Glutamatergic neuron (in vitro differentiated cells): Measurements from ENCODE around the gene CACNA1E. TPM values are rescaled to one million over a fixed set of nuclear protein-coding genes. Genes with fewer than 3 reads are reported as not detected.

Source experiments
- DNase-seq: peaks from one replicate; pipeline ENCODE4 v3.0.0; 2022
- H3K27ac Mint-ChIP-seq: one replicate; pipeline ENCODE4 v1.8.0; 2020; ENCODE audit warnings: mild to moderate bottlenecking, mixed read lengths, inconsistent platforms; ENCODE audit not compliant: unreplicated experiment
- H3K27me3 Mint-ChIP-seq: one replicate; pipeline ENCODE4 v1.8.0; 2020; ENCODE audit warnings: mild to moderate bottlenecking, moderate library complexity, mixed read lengths, inconsistent platforms; ENCODE audit not compliant: unreplicated experiment
- H3K36me3 Mint-ChIP-seq: one replicate; pipeline ENCODE4 v1.8.0; 2020; ENCODE audit warnings: mild to moderate bottlenecking, mixed read lengths, inconsistent platforms; ENCODE audit not compliant: unreplicated experiment
- H3K4me1 Mint-ChIP-seq: one replicate; pipeline ENCODE4 v1.8.0; 2020; ENCODE audit warnings: mild to moderate bottlenecking, low read depth, mixed read lengths, inconsistent platforms; ENCODE audit not compliant: unreplicated experiment
- H3K4me3 Mint-ChIP-seq: one replicate; pipeline ENCODE4 v1.8.0; 2020; ENCODE audit warnings: mild to moderate bottlenecking, mixed read lengths, inconsistent platforms; ENCODE audit not compliant: unreplicated experiment
- H3K9me3 Mint-ChIP-seq: one replicate; pipeline ENCODE4 v1.8.0; 2020; ENCODE audit warnings: mild to moderate bottlenecking, moderate library complexity, mixed read lengths, inconsistent platforms; ENCODE audit not compliant: unreplicated experiment
- CTCF ChIP-seq: fragments of 200-600 bp; sonication (generic); IDR thresholded peaks from one replicate; pipeline ENCODE4 v1.5.0; 2021; ENCODE audit not compliant: partially characterized antibody, unreplicated experiment
- total RNA-seq: library from RNA; stranded (reverse); fragmentation: NEBNext Ultra II Directional; extraction: Animal tissue kit (Norgen Biotek cat#: 25700); gene quantifications from one replicate; pipeline ENCODE4 v1.2.1, GENCODE V29; 2021; ENCODE audit not compliant: unreplicated experiment

The CACNA1E gene
- total RNA-seq, 1 donor from 2014 or later = 8.8 TPM

GRCh38 chr1:181594553-181594952, 111.2 kb downstream of the CACNA1E start:
- peaks cover 4% of the 10 kb centered on the region for H3K4me1 Mint-ChIP-seq
- no peak for DNase-seq
- no peaks in the 10 kb centered on the region for H3K9me3 Mint-ChIP-seq
- H3K4me3 Mint-ChIP-seq = no peak overlapping the region
- H3K27me3 Mint-ChIP-seq = no peaks in the 10 kb centered on the region
- TF ChIP-seq CTCF = no peak
- H3K36me3 Mint-ChIP-seq = no peaks in the 10 kb centered on the region
- no peak overlapping the region for H3K27ac Mint-ChIP-seq

DNA sequence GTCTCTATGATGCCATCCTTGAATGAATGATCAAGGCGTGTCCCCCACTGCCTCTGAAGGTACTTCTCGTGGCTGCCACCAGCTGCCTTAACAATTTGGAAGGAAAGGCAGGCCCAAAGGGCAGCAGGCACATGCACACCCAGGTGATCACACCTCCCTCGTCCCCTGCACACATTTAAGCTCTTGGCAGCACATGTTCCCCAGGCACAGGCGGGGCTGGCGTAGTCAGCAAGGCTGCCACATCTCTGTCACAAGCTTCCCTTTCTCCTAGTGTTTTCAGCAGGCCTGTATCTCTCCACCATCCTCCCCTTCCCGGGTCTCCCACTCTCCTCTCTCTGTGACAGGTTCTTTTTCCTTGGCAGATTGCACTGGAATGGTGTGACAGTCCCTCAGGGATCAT, 111.9 kb downstream of the CACNA1E start:
- no peak for TF ChIP-seq CTCF

GRCh38 chr1:181601186-181601950, 118.1 kb downstream of the CACNA1E start:
- Mint-ChIP-seq H3K36me3 (no peaks in the 10 kb centered on the region), H3K27me3 (no peaks in the 10 kb centered on the region), H3K4me3 (no peak overlapping the region), H3K9me3 (no peaks in the 10 kb centered on the region), H3K4me1 (no peaks in the 10 kb centered on the region), H3K27ac (no peak overlapping the region)
- DNase-seq = no peak
- no peak for TF ChIP-seq CTCF

More for the DNA sequence above, 111.9 kb downstream of the CACNA1E start:
- Mint-ChIP-seq H3K27ac (no peak overlapping the region), H3K4me1 (peaks cover 4% of the 10 kb centered on the region), H3K9me3 (no peaks in the 10 kb centered on the region), H3K27me3 (no peaks in the 10 kb centered on the region), H3K36me3 (no peaks in the 10 kb centered on the region), H3K4me3 (no peak overlapping the region)
- no peak for DNase-seq

GRCh38 chr1:181603735-181604410, 120.6 kb downstream of the CACNA1E start:
- no peak for TF ChIP-seq CTCF

More at GRCh38 chr1:181603735-181604410, 120.6 kb downstream of the CACNA1E start:
- H3K4me3 Mint-ChIP-seq = no peak overlapping the region
- H3K27me3 Mint-ChIP-seq = peaks cover 2% of the 10 kb centered on the region
- no peak overlapping the region for H3K27ac Mint-ChIP-seq
- H3K9me3 Mint-ChIP-seq = peaks cover 2% of the 10 kb centered on the region
- no peak for DNase-seq
- no peaks in the 10 kb centered on the region for H3K36me3 Mint-ChIP-seq
- H3K4me1 Mint-ChIP-seq = no peaks in the 10 kb centered on the region
